SKM-1 treated with dmso at 0.1 percent for 144 hours (cell line): Measurements from ENCODE around the gene NR5A1.
A peak's percentile ranks its signal among the peaks of the same experiment; 100 is the strongest.

Experiments
- DNase-seq: peaks from one replicate; lab custom pipeline; 2025; ENCODE audit not compliant: unreplicated experiment; lab: John Stamatoyannopoulos, UW

Gene NR5A1

GRCh38 chr9:124514874-124515273, 7.7 kb upstream of the NR5A1 start:
- DNase-seq = no peak

- no peak for DNase-seq
Measured at GRCh38 chr9:124514125-124514524, 6.9 kb upstream of the NR5A1 start.

- peak; percentile 64 for DNase-seq
Measured at GRCh38 chr9:124513376-124513994, 6.3 kb upstream of the NR5A1 start.

- DNase-seq = no peak
Measured at GRCh38 chr9:124512806-124513204, 5.6 kb upstream of the NR5A1 start.

DNA sequence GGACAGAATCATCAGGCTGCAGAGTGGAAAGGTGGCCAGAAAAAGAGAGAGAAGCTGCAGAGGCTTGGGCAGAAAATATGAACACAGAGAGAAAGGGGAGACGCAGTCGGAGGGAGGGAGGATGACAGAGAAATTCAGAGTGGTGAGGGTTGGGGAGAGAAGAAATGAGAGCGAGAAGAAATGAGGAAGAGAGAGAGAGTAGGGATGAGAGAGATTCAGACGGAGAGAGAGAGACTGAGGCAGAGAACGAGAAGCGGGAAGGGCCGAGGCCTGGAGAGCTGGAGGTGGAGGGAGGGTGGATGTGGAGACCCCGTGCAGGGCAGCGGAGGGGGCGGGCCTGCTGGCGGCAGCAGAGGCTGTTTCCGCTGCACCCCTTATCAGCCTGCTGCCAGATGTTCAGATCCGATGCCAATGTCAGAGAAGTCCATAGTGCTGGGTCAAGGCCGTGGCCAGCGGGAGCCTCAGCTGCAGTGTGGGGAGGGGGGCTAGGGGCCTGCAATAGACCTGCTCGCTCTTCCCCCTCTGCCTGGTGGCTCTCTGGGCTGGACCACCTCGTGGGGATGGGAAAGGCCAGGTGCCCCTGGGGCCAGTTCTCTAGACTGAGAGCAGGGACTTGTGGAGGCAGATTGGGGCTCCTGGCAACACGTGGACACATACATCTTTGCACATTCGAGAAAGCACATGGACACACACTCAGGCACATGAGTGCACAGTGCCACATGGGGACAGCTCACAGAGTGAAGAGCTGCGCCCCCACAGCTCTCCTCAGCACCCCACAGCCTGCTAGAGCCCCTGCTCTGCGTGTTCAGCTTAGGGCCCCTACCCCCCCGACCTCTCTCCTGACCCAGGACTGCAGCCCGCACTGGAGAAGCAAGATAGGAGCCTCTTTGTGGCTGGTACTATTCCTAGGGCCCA, 4.9 kb upstream of the NR5A1 start:
- DNase-seq = no peak

- no peak for DNase-seq
Measured at GRCh38 chr9:124511426-124511840, 4.2 kb upstream of the NR5A1 start.

GRCh38 chr9:124510650-124511425, 3.6 kb upstream of the NR5A1 start:
- no peak for DNase-seq

- DNase-seq = no peak
Measured at GRCh38 chr9:124507880-124508423, 753 bp upstream of the NR5A1 start.

- no peak for DNase-seq
Measured at GRCh38 chr9:124506433-124506832, 766 bp downstream of the NR5A1 start.

- DNase-seq = no peak
Measured at GRCh38 chr9:124505901-124506346, 1.3 kb downstream of the NR5A1 start.

DNA sequence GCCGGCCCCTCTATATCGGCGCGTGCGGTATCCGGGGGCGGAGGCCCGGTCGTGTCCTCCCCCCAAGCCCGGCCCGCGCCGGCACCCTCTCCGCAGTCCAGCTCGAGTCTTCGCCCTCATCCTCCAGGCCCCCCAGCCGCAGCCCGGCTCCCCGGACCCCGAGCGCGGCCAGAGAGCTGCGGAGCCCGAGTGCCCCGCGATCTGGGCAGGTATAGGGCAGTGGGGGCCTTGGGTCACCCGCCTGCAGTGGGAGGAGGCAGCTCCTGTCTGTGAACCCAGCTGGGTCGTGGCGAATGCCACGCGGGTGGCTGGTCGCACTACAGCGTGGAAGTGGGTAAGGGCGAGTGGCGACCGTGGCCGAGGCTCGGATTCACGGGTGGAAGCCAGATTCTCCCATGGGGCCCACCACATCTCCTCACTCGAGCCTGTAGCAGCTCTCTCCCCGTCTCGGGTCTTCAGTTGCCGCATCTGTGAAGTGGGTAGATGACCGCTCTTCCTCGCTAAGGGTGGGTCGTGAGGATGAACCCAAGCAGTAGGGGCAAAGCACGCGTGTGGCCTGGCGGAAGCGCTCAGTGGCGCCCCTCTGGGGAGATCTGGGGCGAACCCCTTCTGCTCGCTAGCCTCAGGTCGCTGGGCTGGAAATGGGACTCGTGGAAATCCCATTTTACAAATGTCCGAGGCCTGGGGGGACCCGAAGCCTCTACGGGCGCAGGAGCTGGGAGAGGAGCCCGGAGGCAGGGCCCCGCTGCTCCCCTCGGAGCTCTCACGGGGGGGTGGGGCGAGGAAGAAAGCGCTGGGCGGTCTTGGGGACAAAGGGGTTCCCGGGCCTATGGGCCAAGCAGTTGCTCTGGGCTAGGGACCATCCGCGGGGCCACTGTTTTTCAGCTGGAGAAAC, 1.9 kb downstream of the NR5A1 start:
- no peak for DNase-seq

DNA sequence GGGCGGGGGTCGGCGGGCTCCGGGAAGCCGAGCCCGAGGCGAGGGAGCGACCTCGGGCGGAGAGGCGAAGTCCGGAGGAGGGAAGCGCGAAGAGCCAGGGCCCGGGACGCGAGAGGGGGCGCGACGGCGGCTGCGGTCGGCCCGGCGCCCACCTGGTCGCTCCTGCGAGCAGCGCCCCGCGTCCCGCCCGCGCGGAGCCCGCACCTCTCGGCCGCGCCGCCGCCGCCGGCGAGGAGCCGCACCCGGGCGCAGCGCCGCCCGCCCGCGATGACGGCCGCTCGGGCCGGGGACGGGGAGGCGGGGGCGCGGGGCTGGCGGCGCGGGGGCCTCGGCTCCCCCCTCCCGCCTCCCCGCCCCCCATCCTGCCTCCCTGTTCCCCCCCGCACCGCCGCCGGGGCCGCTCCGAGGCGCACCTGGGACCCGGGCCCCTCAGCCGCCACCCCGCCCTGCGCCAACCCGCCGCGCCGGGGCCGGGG, 2.6 kb downstream of the NR5A1 start:
- no peak for DNase-seq

DNA sequence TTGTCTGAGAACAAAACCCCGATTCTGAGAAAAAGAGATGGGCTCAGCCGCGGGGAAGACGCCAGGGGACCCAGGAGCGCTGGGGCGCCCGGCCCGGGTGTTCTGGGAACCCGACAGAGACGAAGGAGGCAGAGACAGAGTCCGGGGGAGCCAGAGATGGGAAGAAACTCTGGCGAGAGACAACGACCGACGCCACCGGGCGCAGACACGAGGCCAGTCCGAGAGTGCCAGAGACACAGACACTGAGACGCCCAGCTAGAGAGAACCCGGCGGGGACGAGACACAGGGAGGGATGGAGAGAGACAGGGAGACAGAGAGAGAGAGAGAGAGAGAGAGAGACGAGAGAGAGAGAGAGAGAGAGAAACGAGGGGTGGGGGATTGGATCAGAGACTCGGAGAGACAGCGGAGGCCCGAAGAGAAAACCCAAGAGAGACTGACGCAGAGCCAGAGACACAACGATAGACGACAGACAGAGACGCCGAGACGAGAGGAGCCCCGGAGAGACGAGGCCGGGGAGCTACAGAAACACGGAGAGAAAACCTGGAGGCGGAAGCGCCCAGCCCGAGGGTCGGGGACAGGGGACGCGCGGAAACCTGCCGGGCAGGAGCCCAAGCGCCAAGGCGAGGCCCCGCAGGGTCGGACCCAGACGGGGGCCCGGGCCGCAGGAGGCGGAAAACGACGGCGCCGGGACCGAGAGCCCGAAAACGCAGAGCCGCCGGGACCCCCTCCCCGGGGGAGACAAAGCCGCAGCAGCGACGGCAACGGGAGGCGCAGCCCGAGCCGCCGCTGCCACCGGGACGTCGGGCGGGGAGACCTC, 3.3 kb downstream of the NR5A1 start:
- DNase-seq = no peak

DNA sequence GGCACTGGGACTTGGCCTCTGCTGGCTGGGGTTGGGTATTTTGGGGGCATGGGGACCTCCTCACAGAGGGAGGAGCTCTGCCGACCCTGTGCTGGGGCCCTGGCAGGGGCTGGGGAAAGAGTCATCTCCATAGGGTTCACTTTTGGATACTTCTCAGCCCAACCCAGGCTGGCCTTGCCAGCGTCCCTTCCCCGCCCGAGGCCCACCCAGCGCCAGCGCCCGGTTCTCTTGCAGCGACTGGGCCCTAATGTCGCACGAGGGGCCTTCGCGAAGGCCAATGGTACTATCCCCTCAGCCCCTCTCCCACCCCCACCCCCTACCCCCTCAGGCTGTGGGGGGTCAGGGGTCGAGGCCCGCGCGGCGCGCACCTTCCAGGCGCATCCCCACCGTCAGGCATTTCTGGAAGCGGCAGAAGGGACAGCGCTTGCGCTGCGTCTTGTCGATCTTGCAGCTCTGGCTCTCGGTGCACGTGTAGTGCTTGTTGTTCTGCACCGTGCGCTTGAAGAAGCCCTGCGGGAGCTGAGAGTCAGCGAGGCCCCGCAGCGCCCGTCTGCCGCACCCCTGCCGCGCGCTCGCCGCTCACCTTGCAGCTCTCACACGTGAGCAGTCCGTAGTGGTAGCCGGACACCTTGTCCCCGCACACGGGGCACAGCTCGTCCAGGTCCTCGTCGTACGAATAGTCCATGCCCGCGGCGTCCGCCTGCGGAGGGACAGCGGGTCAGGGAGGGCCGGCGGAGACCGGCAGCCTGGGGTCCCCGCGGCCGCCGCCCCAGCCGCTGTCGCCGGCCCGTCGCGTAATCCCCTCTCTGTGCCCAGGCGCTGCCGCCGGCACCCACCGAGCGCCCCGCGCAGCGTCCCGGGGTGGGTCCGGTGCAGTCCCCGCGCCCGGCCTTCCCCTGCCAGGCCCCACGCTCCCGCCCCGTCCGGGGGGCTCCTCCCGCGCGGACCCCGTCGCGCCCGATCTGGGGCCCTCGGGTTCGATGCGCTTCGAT, 4.2 kb downstream of the NR5A1 start:
- DNase-seq = no peak

GRCh38 chr9:124501771-124502320, 5.4 kb downstream of the NR5A1 start:
- no peak for DNase-seq

DNA sequence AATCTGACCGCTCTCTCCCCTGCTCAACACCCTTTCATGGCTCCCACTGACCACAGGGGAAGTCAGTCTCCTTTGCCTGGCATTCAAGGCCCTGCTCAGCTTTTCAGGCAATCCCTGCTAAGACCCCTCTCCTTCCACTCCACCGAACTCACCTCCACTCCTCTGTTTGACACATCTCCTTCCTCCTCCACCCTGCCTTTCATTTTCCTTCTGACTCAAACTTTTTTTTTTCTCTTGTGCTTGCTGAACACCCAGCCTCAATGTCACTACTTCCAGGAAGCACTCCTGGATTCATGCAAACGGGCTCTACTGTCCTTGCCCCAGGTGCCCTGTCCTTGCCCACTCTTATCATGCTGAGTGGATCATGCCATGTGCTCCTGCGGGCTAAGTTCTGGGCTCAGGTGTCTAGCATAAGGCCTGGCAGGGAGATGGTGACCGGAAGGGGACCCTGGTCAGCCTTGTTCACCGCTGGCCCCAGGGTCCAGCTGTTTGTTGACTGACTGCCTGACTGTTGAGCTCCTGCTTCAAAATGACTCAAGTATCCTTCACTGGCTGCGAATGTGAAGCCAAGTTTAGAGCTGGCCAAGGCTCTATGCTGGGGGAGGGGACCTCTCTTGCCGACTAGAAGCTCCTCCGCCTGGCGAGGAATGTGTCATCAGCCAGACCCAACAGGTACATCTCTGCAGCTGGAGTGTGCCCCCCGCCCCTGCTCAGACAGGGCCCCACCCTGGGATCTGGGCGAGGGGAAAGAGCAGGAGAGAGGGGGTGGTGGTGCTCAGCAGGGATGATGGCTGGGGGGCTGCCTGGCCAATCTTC, 6.2 kb downstream of the NR5A1 start:
- no peak for DNase-seq
